ENCODE data around the gene RAB11FIP3.
A peak's percentile ranks its signal among the peaks of the same experiment; 100 is the strongest.

RAB11FIP3 gene

GRCh38 chr16:556474-557173 lies 131.2 kb downstream of the RAB11FIP3 start:
- DNase-seq = no peak

- DNase-seq = no peak
Observed at GRCh38 chr16:557463-558297, 132.2 kb downstream of the RAB11FIP3 start.

- no peak for DNase-seq
Observed at GRCh38 chr16:558298-559020, 133.0 kb downstream of the RAB11FIP3 start.

GRCh38 chr16:559021-559380 lies 133.6 kb downstream of the RAB11FIP3 start:
- DNase-seq = no peak

- DNase-seq = no peak
Observed at GRCh38 chr16:559411-560203, 134.2 kb downstream of the RAB11FIP3 start.

- no peak for DNase-seq
Observed at GRCh38 chr16:560204-560700, 134.8 kb downstream of the RAB11FIP3 start, which contains the start of gene PRR35. PRR35 (plus strand) TSS chr16:560394; CDS start chr16:563295, 2,901 bp downstream.

- no peak for DNase-seq
Observed at GRCh38 chr16:560701-561412, 135.4 kb downstream of the RAB11FIP3 start.

- no peak for DNase-seq
Observed at GRCh38 chr16:561413-561794, 136.0 kb downstream of the RAB11FIP3 start.

GRCh38 chr16:561957-562938 lies 136.8 kb downstream of the RAB11FIP3 start:
- no peak for DNase-seq

- no peak for DNase-seq
Observed at GRCh38 chr16:563072-563644, 137.7 kb downstream of the RAB11FIP3 start.

- no peak for DNase-seq
Observed at GRCh38 chr16:564690-565418, 139.4 kb downstream of the RAB11FIP3 start.

GRCh38 chr16:565419-566330 lies 140.2 kb downstream of the RAB11FIP3 start:
- DNase-seq = no peak

- peak; percentile 78 for DNase-seq
Observed at GRCh38 chr16:566475-567372, 141.3 kb downstream of the RAB11FIP3 start, which contains the start of gene NHLRC4. NHLRC4 (plus strand) TSS chr16:567005; CDS start chr16:568048, 1,043 bp downstream.

- DNase-seq = no peak
Observed at GRCh38 chr16:567373-568256, 142.2 kb downstream of the RAB11FIP3 start.

GRCh38 chr16:568401-569258 lies 143.2 kb downstream of the RAB11FIP3 start:
- DNase-seq = no peak

Data from CD4-positive, alpha-beta T cell treated with Interleukin-17A for 4 hours (primary cell).